SU-DHL-6 (cell line): ENCODE results near the gene HSP90AA1.
"Not testable (repeated sequence)": the region's sequence is repeated elsewhere in the genome, so short reads cannot be mapped to it uniquely, and the experiment has no call there.

Experiments
- H2AFZ ChIP-seq: fragments of 200-600 bp; sonication (generic); 2 replicates; pipeline ENCODE4 v1.6.1; 2014; ENCODE audit warnings: low read depth, mild to moderate bottlenecking, moderate library complexity, mixed read lengths, antibody characterized with exemption, low read length; ENCODE audit not compliant: severe bottlenecking
- H3F3A ChIP-seq: fragments of 200-600 bp; shearing (Covaris generic); 2 replicates; pipeline ENCODE4 v1.6.0; 2016; ENCODE audit warnings: antibody characterized with exemption, mild to moderate bottlenecking; ENCODE audit not compliant: insufficient read depth
- H3K27ac ChIP-seq: fragments of 200-600 bp; sonication (generic); 2 replicates; pipeline ENCODE4 v1.5.1; 2016; ENCODE audit warnings: low read depth, mild to moderate bottlenecking, low read length, moderate library complexity, mixed read lengths
- H3K27me3 ChIP-seq: fragments of 200-600 bp; sonication (generic), shearing (Covaris generic); 2 replicates; pipeline ENCODE4 v1.6.0; 2014; ENCODE audit warnings: mild to moderate bottlenecking, low read length
- H3K36me3 ChIP-seq: fragments of 200-600 bp; sonication (generic); 2 replicates; pipeline ENCODE4 v1.6.1; 2014; ENCODE audit warnings: mild to moderate bottlenecking, low read length, mixed read lengths
- H3K4me2 ChIP-seq: fragments of 300-600, 200-600 bp; shearing (Covaris generic), sonication (generic); 2 replicates; pipeline ENCODE4 v1.6.0; 2014; ENCODE audit warnings: low read length, low read depth, mild to moderate bottlenecking; ENCODE audit not compliant: poor library complexity, severe bottlenecking
- H3K4me3 ChIP-seq: fragments of 200-600 bp; sonication (generic); 2 replicates; pipeline ENCODE4 v1.5.1; 2014; ENCODE audit warnings: antibody characterized with exemption, low read length, mild to moderate bottlenecking, mixed read lengths; ENCODE audit not compliant: insufficient read depth, poor library complexity, severe bottlenecking
- H3K79me2 ChIP-seq: fragments of 200-600 bp; sonication (generic); 2 replicates; pipeline ENCODE4 v1.6.1; 2014; ENCODE audit warnings: mild to moderate bottlenecking, low read length, moderate library complexity; ENCODE audit not compliant: insufficient read depth
- H3K9ac ChIP-seq: fragments of 200-600 bp; sonication (generic); 2 replicates; pipeline ENCODE4 v1.7.0; 2014; ENCODE audit warnings: mild to moderate bottlenecking, low read length
- H3K9me2 ChIP-seq: fragments of 200-600 bp; sonication (generic); replicated peaks from 2 replicates; pipeline ENCODE4 v1.6.1; 2014; ENCODE audit warnings: low read length; ENCODE audit not compliant: insufficient read depth
- H3K9me3 ChIP-seq: fragments of 200-600 bp; sonication (generic); 2 replicates; pipeline ENCODE4 v1.6.1; 2014; ENCODE audit warnings: low read length, mixed read lengths; ENCODE audit not compliant: insufficient read depth
- H4K20me1 ChIP-seq: fragments of 200-600 bp; sonication (generic); 2 replicates; pipeline ENCODE4 v1.6.1; 2014; ENCODE audit warnings: low read depth, mild to moderate bottlenecking, antibody characterized with exemption, low read length, moderate library complexity, mixed read lengths
- CTCF ChIP-seq: fragments of 200-600 bp; sonication (generic); IDR thresholded peaks from one replicate; pipeline ENCODE4 v1.5.1; 2017; ENCODE audit warnings: antibody characterized with exemption, mild to moderate bottlenecking, low read length, moderate library complexity; ENCODE audit not compliant: insufficient read depth, poor library complexity, severe bottlenecking
- EZH2phosphoT487 ChIP-seq: fragments of 200-600 bp; sonication (generic), shearing (Covaris generic); conservative IDR thresholded peaks from 2 replicates; pipeline ENCODE4 v1.6.1; 2018; ENCODE audit warnings: mild to moderate bottlenecking, antibody characterized with exemption, low read length, moderate library complexity, mixed read lengths

Gene HSP90AA1

GRCh38 chr14:102116361-102117180, 29.7 kb upstream of the HSP90AA1 start:
- Histone ChIP-seq H4K20me1 (no peaks in the 10 kb centered on the region), H3F3A (0 out of 2 replicates have a peak, but pooled peaks cover 1% of the 10 kb centered on the region), H3K9me3 (peaks cover 15% of the 10 kb centered on the region; the same call in 1 of the 2 replicates), H3K4me2 (no peak overlapping the region), H3K27ac (no peak overlapping the region), H3K4me3 (no peak overlapping the region), H3K79me2 (no peaks in the 10 kb centered on the region), H3K9me2 (no peaks in the 10 kb centered on the region), H3K36me3 (no peaks in the 10 kb centered on the region), H2AFZ (no peak overlapping the region), H3K9ac (no peak overlapping the region), H3K27me3 (no peaks in the 10 kb centered on the region)
- no peak for TF ChIP-seq CTCF

DNA sequence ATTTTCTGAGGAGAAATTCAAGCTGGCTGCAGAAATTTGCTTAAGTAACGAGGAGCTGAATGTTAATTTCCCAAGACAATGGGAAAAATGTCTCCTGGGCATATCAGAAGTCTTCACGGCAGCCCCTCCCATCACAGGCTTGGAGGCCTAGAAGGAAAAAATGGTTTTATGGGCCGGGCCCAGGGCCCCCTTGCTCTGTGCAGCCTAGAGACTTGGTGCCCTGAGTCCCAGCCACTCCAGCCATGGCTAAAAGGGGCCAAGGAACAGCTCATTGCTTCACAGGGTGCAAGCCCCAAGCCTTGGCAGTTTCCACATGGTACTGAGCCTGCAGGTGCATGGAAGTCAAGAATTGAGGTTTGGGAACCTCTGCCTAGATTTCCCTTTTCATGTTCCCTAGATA, 24.3 kb upstream of the HSP90AA1 start:
- no peak for TF ChIP-seq EZH2phosphoT487
- TF ChIP-seq CTCF: no peak
- H3K4me2 ChIP-seq: no peak overlapping the region

GRCh38 chr14:102109332-102109731, 22.5 kb upstream of the HSP90AA1 start:
- H4K20me1 ChIP-seq, H3F3A ChIP-seq, H3K36me3 ChIP-seq, H3K9ac ChIP-seq, H2AFZ ChIP-seq, H3K27ac ChIP-seq, H3K9me2 ChIP-seq, H3K4me3 ChIP-seq, H3K4me2 ChIP-seq, H3K27me3 ChIP-seq, H3K9me3 ChIP-seq, H3K79me2 ChIP-seq: not testable (repeated sequence)

More for the DNA sequence above, 24.3 kb upstream of the HSP90AA1 start:
- Histone ChIP-seq H4K20me1 (no peaks in the 10 kb centered on the region), H3K79me2 (no peaks in the 10 kb centered on the region), H3K9ac (no peak overlapping the region), H3K27ac (no peak overlapping the region), H3K9me3 (0 out of 2 replicates have a peak, but pooled peaks cover 8% of the 10 kb centered on the region), H2AFZ (no peak overlapping the region), H3K4me3 (no peak overlapping the region), H3K36me3 (no peaks in the 10 kb centered on the region), H3K27me3 (no peaks in the 10 kb centered on the region), H3F3A (no peaks in the 10 kb centered on the region), H3K9me2 (no peaks in the 10 kb centered on the region)

DNA sequence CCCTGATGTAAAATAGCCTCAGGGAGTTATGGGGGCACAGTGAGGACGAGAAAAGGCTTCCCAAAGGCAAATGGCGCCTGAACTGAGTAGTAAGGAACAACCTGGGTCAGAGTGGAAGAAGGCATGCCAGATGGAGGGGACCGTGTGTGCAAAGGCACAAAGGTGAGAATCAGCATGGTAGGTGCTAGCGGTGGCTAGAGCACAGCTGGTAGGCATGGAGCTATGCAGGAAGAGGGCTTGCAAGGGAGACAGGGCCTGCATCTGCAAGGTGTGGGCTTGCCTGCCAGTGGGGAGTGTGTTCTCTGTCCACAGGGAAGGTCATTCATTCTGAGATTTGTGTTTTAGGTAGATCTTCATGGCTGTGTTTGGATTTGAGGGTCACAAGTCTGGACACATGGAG, 18.5 kb upstream of the HSP90AA1 start:
- Histone ChIP-seq H3K9me2 (no peaks in the 10 kb centered on the region), H3K9ac (no peak overlapping the region), H3F3A (no peaks in the 10 kb centered on the region), H3K4me3 (no peak overlapping the region), H3K36me3 (no peaks in the 10 kb centered on the region), H3K27me3 (no peaks in the 10 kb centered on the region), H3K27ac (no peak overlapping the region), H3K9me3 (no peaks in the 10 kb centered on the region), H4K20me1 (no peaks in the 10 kb centered on the region), H2AFZ (no peak overlapping the region), H3K4me2 (no peak overlapping the region), H3K79me2 (no peaks in the 10 kb centered on the region)
- no peak for TF ChIP-seq CTCF
- TF ChIP-seq EZH2phosphoT487: no peak
